H9 (cell line): ENCODE results near the gene ATPAF1. TPM values are rescaled to one million over a fixed set of nuclear protein-coding genes. Genes with fewer than 3 reads are reported as not detected.

Experiments used
- DNase-seq: peaks from one replicate; pipeline ENCODE4 v3.0.0-alpha.2; 2017
- H2AFZ ChIP-seq: one replicate; pipeline ENCODE4 v1.6.1; 2013; ENCODE audit warnings: mild to moderate bottlenecking, low read length, control low read depth, moderate library complexity
- H2AK5ac ChIP-seq: 2 replicates; pipeline ENCODE4 v1.6.1; 2013; ENCODE audit warnings: low read length, control low read depth, mixed read lengths; ENCODE audit not compliant: insufficient read length
- H2BK120ac ChIP-seq: one replicate; pipeline ENCODE4 v1.6.1; 2013; ENCODE audit warnings: low read depth, mild to moderate bottlenecking, low read length, control low read depth, inconsistent platforms; ENCODE audit not compliant: poor library complexity, severe bottlenecking
- H2BK12ac ChIP-seq: 2 replicates; pipeline ENCODE4 v1.6.1; 2013; ENCODE audit warnings: low read length, control low read depth, mixed read lengths, low read depth; ENCODE audit not compliant: insufficient read length
- H2BK15ac ChIP-seq: 2 replicates; pipeline ENCODE4 v1.6.1; 2013; ENCODE audit warnings: low read depth, low read length, control low read depth
- H2BK20ac ChIP-seq: one replicate; pipeline ENCODE4 v1.6.1; 2013; ENCODE audit warnings: low read depth, mild to moderate bottlenecking, low read length, control low read depth, inconsistent platforms; ENCODE audit not compliant: poor library complexity, severe bottlenecking
- H2BK5ac ChIP-seq: 2 replicates; pipeline ENCODE4 v1.6.1; 2013; ENCODE audit warnings: low read length, control low read depth, mixed read lengths; ENCODE audit not compliant: insufficient read length
- H3K14ac ChIP-seq: 2 replicates; pipeline ENCODE4 v1.6.1; 2013; ENCODE audit warnings: low read length, control low read depth; ENCODE audit not compliant: insufficient read depth
- H3K18ac ChIP-seq: 2 replicates; pipeline ENCODE4 v1.6.1; 2013; ENCODE audit warnings: low read depth, mild to moderate bottlenecking, mixed read lengths, low read length, control low read depth; ENCODE audit not compliant: insufficient read length
- H3K23ac ChIP-seq: 2 replicates; pipeline ENCODE4 v1.6.1; 2013; ENCODE audit warnings: low read length, control low read depth, mixed read lengths, low read depth; ENCODE audit not compliant: insufficient read length
- H3K23me2 ChIP-seq: 2 replicates; pipeline ENCODE4 v1.6.1; 2013; ENCODE audit warnings: low read depth, mild to moderate bottlenecking, mixed read lengths, low read length, control low read depth; ENCODE audit not compliant: insufficient read length, poor library complexity, severe bottlenecking
- H3K27ac ChIP-seq: 2 replicates; pipeline ENCODE4 v1.5.1; 2013; ENCODE audit warnings: low read length, control low read depth, mixed read lengths, low read depth; ENCODE audit not compliant: insufficient read length
- H3K27me3 ChIP-seq: 2 replicates; pipeline ENCODE4 v1.6.1; 2013; ENCODE audit warnings: low read length, control low read depth, inconsistent platforms; ENCODE audit not compliant: insufficient read depth
- H3K4ac ChIP-seq: 2 replicates; pipeline ENCODE4 v1.6.1; 2013; ENCODE audit warnings: low read depth, mild to moderate bottlenecking, control low read depth, inconsistent platforms, low read length, moderate library complexity
- H3K4me1 ChIP-seq: 2 replicates; pipeline ENCODE4 v1.6.1; 2013; ENCODE audit warnings: low read length, control low read depth, inconsistent platforms; ENCODE audit not compliant: insufficient read depth
- H3K4me2 ChIP-seq: 2 replicates; pipeline ENCODE4 v1.6.1; 2013; ENCODE audit warnings: low read length, control low read depth, mixed read lengths; ENCODE audit not compliant: insufficient read length, insufficient read depth
- H3K56ac ChIP-seq: 2 replicates; pipeline ENCODE4 v1.6.1; 2013; ENCODE audit warnings: low read depth, mild to moderate bottlenecking, mixed read lengths, low read length, control low read depth; ENCODE audit not compliant: insufficient read length
- H3K79me1 ChIP-seq: 2 replicates; pipeline ENCODE4 v1.6.1; 2013; ENCODE audit warnings: low read depth, mild to moderate bottlenecking, moderate library complexity, low read length, control low read depth, inconsistent platforms; ENCODE audit not compliant: insufficient read depth, poor library complexity, severe bottlenecking
- H3K79me2 ChIP-seq: 2 replicates; pipeline ENCODE4 v1.6.1; 2013; ENCODE audit warnings: low read length, control low read depth, inconsistent platforms; ENCODE audit not compliant: insufficient read depth
- H3K9ac ChIP-seq: 2 replicates; pipeline ENCODE4 v1.6.1; 2013; ENCODE audit warnings: low read length, control low read depth, mixed read lengths; ENCODE audit not compliant: insufficient read length; ENCODE audit errors: extremely low read depth
- H3K9me3 ChIP-seq: one replicate; pipeline ENCODE4 v1.6.1; 2013; ENCODE audit warnings: low read depth, low read length, inconsistent platforms; ENCODE audit not compliant: control insufficient read depth
- H3T11ph ChIP-seq: one replicate; pipeline ENCODE4 v1.6.1; 2013; ENCODE audit warnings: mild to moderate bottlenecking, low read length, control low read depth, inconsistent platforms
- H4K20me1 ChIP-seq: one replicate; pipeline ENCODE4 v1.6.1; 2013; ENCODE audit not compliant: control insufficient read depth, insufficient read length, insufficient read depth
- H4K5ac ChIP-seq: 2 replicates; pipeline ENCODE4 v1.6.1; 2013; ENCODE audit warnings: low read depth, mild to moderate bottlenecking, mixed read lengths, low read length, control low read depth; ENCODE audit not compliant: insufficient read length
- H4K8ac ChIP-seq: replicated peaks from 2 replicates; pipeline ENCODE4 v1.6.1; 2013; ENCODE audit warnings: low read length, control low read depth, mixed read lengths, low read depth; ENCODE audit not compliant: insufficient read length
- H4K91ac ChIP-seq: 2 replicates; pipeline ENCODE4 v1.6.1; 2013; ENCODE audit warnings: low read depth, mild to moderate bottlenecking, moderate library complexity, mixed read lengths, low read length, control low read depth; ENCODE audit not compliant: insufficient read length
- H3K27ac Mint-ChIP-seq, 3 experiments: 2 replicates in 2 of 3; 3 replicates in 1 of 3; pipeline ENCODE4 v1.8.0; 2020 to 2021; ENCODE audit warnings: mixed read lengths in 3 of 3, mild to moderate bottlenecking in 1 of 3, moderate library complexity in 1 of 3
- H3K27me3 Mint-ChIP-seq: 2 replicates; pipeline ENCODE4 v1.8.0; 2021; ENCODE audit warnings: low read depth, mild to moderate bottlenecking, moderate library complexity, mixed read lengths
- H3K36me3 Mint-ChIP-seq, 3 experiments: 2 replicates in 2 of 3; 3 replicates in 1 of 3; pipeline ENCODE4 v1.8.0; 2020 to 2021; ENCODE audit warnings: low read depth in 3 of 3, mixed read lengths in 3 of 3; ENCODE audit not compliant: insufficient read depth in 1 of 3
- H3K4me1 Mint-ChIP-seq, 2 experiments: 2 replicates each; pipeline ENCODE4 v1.8.0; 2020; ENCODE audit warnings: mixed read lengths in 2 of 2
- H3K4me3 Mint-ChIP-seq, 2 experiments: 2 replicates in 1 of 2; 3 replicates in 1 of 2; pipeline ENCODE4 v1.8.0; 2020 to 2021; ENCODE audit warnings: mild to moderate bottlenecking in 2 of 2, mixed read lengths in 2 of 2, moderate library complexity in 1 of 2
- H3K9me3 Mint-ChIP-seq, 2 experiments: 2 replicates in 1 of 2; 3 replicates in 1 of 2; pipeline ENCODE4 v1.8.0; 2020; ENCODE audit warnings: mild to moderate bottlenecking in 2 of 2, mixed read lengths in 2 of 2, moderate library complexity in 1 of 2
- CTCF ChIP-seq: fragments of 200-600 bp; sonication (generic); conservative IDR thresholded peaks from 3 replicates; pipeline ENCODE4 v1.8.0; 2021; ENCODE audit warnings: antibody characterized with exemption, mild to moderate bottlenecking
- WGBS: extraction: QIAGEN DNeasy Blood & Tissue Kit; methylation state at CpG from one replicate; pipeline ENCODE4 v1.1.7; 2013; ENCODE audit warnings: missing lambda C conversion rate, low lambda C conversion rate, mixed read lengths; ENCODE audit not compliant: insufficient read length; ENCODE audit errors: extremely low coverage; 5-methylcytosine and 5-hydroxymethylcytosine counted together
- total RNA-seq: library from RNA; stranded (reverse); gene quantifications from 2 replicates; pipeline ENCODE4 v1.2.1, GENCODE V29; 2021

The ATPAF1 gene
- total RNA-seq, 1 experiment from 2014 or later, result 57.3 TPM

- Histone ChIP-seq H4K5ac (no peak overlapping the region), H3K18ac (no peak overlapping the region), H3K9ac (no peak overlapping the region), H3K79me1 (peaks cover 2% of the 10 kb centered on the region), H3K4me1 (peaks cover 3% of the 10 kb centered on the region; the same call in 1 of the 2 replicates), H2BK20ac (no peak overlapping the region), H2BK5ac (no peak overlapping the region), H2BK120ac (no peak overlapping the region), H3K4me2 (no peak overlapping the region), H3T11ph (no peak overlapping the region), H3K14ac (no peak overlapping the region), H2AFZ (no peak overlapping the region), H4K91ac (no peak overlapping the region), H3K27me3 (no peaks in the 10 kb centered on the region), H3K27ac (no peak overlapping the region), H3K23ac (no peak overlapping the region), H4K8ac (no peak overlapping the region), H3K23me2 (no peaks in the 10 kb centered on the region), H2BK12ac (no peak overlapping the region), H3K79me2 (no peaks in the 10 kb centered on the region), H3K9me3 (no peaks in the 10 kb centered on the region), H4K20me1 (no peaks in the 10 kb centered on the region), H2AK5ac (no peak overlapping the region), H2BK15ac (no peak overlapping the region), H3K4ac (no peak overlapping the region), H3K56ac (no peak overlapping the region)
- Mint-ChIP-seq H3K4me1 (peaks cover 29 to 38% of the 10 kb centered on the region in 2 experiments), H3K36me3 (peaks cover 0 to 10% (median 2%) of the 10 kb centered on the region in 3 experiments; a peak in 3 of 7 replicates), H3K9me3 (no peaks in the 10 kb centered on the region), H3K27me3 (peaks cover 3% of the 10 kb centered on the region), H3K27ac (peak overlapping the region in 1 of 3 experiments; percentile 22; a peak in 1 of 7 replicates), H3K4me3 (no peak overlapping the region)
- no CpG with 5 or more reads among the region's 7 CpGs for WGBS
- DNase-seq, result no peak
- no peak for TF ChIP-seq CTCF
These were observed 60.6 kb downstream of the ATPAF1 start for GRCh38 chr1:46607345-46608130.
